CD4-positive, alpha-beta T cell treated with Interleukin-2 at 100 ng/mL for 4 hours (primary cell): ENCODE data around the gene LDB1.

Experiments used
- DNase-seq: peaks from one replicate; pipeline ENCODE4 v3.0.0-alpha.2; 2020; ENCODE audit warnings: low spot score

The LDB1 gene

DNA sequence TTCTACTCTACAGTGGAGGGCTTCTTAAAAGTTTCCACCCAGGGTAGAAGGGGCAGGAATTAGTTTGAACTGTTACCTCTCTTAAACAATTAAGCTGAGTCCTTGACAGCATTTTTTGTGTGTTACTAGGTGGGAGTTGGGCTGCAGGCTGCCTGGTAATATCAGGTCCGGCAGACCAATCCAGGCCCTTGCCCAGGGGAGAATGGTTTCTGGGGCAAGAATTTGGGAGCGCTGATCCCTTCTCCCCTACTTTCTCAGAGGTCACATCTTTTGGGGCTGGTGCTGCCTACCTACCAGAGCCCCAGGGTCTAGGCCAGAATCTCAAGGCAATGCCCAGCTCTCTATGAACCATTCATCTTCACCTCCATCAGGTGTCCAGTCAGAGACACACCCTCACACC is 14.2 kb upstream of the LDB1 start:
- DNase-seq = no peak

DNA sequence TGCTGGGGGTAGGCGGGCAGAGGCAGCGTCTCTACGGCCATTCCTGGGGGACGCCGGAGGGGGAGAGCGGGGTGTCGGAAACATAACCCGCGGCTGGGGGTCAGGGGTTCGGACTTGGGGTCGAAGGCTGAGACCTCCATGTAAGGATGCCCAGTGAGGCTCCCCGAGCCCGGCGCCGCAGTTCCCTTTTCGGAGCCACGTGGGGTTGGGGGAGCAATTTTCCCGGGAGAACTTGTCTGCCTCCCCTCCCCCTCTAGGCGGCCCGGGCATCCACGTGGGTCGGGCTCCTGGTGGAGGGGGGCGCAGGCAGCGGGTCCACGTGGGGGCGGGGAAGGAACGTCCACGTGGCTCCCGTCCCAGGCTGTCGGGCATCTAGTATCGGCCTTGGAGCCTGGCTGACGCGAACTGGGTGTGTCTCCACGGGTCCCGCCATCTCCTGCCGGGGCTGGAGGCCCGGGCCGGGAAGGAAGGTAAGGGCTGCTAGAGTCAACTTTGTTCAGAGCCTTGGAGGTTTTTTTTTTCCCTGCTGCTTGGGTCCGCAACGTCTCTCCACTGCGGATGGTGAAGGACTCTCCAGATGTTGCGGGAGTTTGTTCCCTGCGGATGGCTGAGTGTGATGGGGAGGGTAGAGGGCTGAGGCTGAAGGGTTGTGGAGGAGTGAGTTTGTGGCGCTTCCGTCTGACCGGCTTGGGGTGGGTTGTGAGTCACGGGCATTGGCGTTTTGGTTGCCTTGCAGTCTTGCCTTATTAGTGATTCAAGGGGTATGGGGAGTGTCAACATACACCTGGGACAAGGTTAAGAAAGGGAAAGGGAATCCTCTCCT is 13.4 kb upstream of the LDB1 start:
- peak; percentile 43 for DNase-seq

DNA sequence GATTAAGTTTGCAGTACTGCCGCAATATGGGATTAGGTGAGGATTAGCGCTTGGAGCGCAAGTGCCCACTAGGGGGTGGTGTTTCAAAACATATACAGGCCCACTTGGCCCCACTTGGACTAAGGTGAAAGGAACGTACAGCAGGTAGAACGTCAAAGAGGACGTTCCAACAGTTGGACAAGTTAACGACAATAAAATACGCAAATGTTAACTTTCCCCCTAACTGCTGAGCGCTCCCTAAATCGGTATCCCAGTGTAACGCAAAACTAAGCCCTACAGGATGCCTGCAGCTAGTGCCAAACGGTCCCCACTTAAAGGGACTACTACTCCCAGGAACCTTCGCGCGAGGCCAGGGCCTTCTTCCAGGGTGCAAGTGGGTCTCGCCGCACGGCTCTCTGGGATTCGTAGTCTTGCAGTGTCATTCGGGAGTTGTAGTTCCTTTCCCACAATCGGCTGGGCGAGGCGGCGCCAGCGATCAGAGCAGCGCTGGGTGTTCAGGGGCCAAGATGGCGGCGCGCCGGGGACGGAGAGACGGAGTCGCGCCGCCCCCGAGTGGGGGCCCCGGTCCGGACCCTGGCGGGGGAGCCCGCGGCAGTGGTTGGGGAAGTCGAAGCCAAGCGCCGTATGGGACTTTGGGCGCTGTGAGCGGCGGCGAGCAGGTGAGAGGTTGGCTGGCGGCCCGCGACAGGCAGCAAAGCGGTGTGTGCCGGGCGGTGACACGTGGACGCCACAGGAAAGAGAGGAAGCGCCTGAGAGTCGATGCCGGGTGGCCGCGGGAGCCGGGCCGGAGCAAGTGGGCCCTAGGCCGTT is 12.6 kb upstream of the LDB1 start, which contains the start of gene PPRC1:
Gene PPRC1 (plus strand): TSS at position 478 of the 810 bp plus-strand sequence. CDS start 29 bp downstream, at position 507.
- DNase-seq = peak; percentile 97

DNA sequence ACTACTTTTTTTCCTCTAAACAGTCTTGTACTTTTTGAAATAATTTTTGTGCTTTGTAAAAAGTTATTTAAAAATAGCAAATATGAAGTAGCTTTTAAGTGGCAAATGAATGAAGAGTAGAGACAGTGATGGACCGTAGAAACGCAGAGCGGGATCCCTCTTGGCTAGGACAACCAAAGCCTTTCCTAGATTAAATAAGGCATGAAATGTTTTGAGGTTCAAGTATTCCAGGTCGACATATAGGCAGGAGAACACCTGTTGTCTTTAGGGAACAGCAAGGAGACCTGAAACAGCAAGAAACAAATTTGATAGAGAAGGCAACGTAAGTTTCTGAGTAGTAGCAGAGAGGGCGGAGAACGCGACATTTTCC is 12.0 kb upstream of the LDB1 start:
- DNase-seq = no peak

DNA sequence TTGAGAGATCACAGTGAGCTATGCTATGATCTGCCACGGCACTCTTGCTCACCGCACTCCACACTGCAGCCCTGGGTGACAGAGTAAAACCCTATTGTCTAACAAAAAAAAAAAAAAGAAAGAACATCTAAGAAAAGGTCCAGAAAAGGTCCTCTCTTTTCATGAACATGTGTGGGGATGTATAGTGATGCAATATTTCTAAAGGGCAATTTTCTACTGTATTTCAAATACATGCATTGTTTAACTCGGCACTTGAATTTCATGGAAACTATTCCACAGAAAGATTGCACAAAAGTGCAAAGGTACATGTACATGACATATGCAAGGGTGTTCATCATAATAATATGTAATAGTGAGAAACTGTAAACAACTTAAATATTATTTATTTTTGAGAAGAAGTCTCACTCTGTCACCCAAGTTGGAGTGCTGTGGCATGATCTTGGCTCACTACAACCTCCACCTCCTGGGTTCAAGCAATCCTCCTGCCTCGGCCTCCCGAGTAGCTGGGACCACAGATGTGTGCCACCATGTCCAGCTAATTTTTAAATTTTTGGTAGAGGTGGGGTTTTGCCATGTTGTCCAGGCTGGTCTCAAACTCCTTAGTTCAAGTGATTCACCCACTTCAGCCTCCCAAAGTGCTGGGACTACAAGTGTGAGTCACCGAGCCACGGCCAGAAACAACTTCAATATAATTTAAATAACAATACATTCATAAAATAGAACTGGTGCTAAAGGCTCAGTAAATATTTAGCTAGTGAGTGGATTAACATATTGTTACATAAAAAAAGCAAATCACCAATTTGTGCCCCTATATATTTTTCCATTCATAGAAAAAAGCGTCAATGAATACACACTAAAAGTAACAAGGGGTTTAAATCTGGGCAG is 11.4 kb upstream of the LDB1 start:
- no peak for DNase-seq

DNA sequence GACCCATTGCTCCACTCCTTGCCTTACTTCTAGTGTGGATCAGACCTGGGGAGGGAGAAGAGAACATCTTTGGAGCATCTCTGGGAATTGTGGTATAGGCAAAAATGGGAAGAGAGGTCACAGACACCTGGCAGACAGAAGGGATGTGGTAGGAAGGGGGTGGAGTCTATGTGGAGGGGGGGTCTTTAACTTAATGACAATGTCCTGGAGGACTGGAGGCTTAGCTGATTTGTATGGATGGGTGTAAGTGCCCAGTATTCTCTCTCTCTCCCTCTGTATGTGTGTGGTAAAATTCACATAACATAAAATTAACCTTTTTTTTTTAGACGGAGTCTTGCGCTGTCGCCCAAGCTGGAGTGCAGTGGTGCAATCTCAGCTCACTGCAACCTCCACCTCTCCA is 3.1 kb upstream of the LDB1 start:
- DNase-seq = no peak

DNA sequence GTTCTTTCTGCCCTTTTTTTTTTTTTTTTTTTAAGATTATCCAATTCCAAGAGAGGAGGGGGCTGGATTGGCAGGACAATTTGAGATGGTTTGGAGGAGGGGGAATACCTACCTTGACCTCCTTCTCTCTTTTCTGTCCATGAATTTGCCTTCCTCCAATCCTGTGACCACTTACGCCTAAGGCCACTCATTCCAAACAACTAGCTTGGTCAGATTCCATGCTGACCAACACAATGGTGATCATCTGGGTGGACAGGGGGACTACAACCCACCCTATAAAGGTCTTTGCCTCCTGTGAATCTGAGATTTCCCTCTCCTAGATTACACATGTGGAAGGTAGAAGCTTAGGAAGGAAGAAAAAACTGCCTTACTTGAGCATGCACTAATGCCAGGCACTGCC is 2.3 kb upstream of the LDB1 start:
- DNase-seq = no peak

DNA sequence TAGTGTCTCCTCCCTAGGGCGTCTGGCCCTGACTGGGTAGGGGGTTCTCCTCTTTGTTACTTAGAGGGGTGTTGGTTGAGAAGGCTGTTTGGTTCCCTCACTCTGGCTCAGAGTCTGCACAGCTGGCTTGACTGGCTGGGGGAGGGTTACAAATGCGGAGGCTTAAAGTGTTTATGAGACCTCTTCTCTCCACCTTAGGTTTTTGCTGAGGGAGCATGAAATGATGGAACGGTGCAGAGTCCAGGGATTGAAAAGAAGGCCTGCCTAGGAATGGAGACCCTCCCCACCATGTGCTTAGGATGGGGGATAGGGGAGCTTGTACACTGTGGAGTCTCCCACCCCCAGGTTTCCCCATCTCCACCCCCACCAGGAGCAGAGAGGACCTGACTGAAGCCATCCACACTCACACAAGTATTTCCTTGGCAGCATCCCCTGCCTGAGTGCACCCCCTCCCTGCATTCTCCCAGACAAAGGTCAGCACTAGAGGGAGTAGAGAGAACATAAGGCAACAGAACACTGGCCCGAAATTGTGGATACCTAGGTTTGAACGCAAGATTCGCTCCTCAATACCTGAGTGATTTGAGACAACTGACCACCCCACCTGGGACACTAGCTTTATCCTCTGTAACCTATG is 1.7 kb upstream of the LDB1 start:
- DNase-seq = no peak

DNA sequence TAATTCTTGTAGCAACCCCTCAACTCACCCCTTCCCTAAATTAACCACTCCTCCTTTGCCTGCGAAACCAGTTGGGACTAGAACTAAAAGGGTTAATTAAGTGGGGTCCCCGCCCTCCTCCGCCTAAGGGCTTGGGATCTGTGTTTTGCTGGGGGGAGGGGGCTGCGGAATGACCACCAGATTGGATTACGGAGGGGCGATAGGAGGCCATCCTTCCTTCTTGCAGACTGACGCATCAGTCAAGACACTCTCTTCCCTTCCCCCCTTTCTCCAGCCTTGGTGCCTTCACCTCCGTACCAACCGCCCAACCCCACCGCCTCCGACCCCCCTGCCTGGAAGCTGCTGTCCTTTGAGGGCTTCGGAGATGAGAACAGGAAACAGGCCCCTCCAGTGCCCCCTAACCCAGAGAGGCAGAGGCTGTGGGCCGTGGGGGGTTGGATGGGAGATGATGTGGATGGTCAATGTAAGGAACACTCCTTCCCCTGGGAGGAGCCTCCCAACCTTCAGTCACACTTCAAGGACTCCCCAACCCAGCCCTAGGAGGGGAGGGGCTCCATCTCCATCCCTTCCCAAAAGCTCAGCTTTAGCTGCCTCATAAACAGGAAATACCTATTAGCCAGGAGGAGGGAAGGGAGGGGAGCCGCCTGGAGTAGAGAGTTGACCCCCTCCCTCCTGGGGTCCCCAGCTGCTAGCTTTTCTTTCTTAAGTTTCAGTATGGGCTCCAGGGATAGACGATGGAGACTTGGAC is 997 bp upstream of the LDB1 start:
- peak; percentile 14 for DNase-seq

DNA sequence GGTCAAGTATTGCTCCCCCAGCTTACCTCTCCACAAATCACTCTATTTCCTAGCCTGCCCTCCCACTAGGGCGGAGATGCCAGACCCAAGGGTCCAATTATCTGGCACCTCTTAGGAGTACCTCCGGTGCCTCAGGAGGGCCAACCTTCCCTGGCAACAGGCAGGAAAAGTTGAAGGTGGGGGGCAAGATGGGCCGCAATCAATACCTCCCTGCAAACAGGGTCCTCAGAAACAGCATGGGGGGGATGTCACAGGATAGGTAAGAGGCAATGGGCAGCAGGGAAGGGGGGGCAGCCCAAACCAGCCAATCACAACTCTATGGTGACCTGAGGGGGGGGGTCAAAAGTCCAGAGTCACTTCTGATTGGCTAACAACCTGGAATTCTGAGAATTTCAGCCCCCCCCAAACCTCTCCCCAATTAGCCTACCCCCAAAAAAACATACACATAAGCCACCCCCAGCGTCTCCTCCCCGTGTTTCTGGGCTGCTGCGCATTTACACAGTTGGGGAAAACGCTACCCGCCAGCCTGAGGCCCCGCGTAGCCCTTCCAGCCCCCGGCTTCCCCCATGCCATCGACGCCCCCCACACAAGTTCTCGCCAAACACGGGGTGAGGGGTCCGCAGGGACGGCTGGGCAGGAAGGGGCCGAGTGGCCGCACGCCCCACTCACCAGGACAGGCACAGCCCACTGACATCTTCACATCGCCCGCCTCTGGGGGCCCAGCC is 589 bp downstream of the LDB1 start:
- DNase-seq = peak; percentile 74

DNA sequence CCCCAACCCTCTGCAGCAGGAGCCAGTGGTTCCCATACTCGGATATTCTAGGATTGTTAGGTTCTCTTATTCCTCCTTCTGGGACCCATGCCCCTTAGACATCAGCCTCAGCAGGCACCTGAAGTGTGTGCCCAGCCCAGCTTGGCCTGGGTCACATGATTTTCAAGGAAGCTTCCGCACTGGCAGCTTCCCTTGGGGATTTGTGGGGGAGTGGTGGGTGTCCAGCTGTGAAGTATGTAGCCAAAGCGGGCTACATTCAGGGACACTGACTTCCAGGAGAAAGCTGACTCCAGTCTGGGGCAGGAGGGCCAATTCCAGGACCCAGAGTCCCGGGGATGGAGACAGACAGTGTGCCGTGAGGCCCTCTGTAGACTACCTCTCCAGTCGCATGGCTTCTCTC is 1.3 kb downstream of the LDB1 start:
- DNase-seq = no peak

DNA sequence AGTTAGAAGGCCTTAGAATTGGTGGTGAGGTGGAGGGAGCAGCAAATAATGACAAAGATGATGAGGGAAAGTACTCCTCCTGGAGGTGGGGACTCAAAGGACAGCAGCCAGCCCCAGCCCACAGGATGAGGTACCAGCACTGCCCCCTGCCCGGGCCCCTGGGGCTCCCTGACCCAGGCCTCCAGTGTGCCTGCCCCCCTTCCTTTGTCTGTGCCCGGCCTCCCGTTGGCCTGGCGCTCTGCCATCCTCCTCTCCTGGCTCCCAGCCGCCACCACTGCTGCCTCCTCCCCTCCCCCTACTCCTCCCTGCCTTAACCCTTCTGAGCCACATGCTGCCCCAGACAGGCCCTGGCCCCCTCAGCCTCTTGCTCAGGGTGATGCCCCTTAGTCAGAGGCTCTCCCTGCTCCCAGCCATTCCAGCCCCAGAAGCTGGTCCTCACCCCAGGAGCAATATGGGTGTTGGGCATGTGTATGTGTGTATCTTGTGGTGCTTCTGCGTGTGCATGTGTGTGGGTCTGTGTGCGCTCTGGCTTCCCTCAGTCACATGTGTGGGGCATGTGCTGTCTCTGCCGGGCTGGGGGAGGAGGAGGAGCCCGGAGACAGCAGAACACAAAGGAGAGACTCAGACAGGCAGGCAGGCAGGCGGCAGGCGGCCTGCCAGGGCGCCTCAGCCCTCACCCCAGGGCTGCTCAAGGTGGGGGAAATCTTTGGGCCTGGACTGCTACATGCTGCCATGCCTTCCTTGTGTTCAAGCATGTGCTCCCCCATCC is 2.6 kb downstream of the LDB1 start:
- DNase-seq = peak; percentile 57

DNA sequence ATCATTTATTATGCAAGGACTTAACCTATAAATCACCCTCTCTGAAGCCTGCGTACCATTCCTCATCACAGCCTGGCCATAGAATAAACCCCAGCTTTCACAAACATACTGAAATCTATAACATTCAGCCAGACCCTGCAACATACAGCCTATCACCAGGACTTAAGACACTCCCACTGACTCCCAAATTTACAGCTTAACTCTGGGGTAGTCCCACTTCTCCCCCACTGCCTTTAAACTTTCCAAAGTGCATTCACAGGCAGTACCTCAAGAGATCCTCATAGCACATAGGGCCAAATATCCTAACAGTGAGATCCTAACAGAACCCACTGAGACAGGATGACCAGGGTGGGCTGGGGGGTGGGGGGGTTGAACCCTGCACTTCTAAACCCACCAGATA is 3.5 kb downstream of the LDB1 start:
- DNase-seq = no peak

DNA sequence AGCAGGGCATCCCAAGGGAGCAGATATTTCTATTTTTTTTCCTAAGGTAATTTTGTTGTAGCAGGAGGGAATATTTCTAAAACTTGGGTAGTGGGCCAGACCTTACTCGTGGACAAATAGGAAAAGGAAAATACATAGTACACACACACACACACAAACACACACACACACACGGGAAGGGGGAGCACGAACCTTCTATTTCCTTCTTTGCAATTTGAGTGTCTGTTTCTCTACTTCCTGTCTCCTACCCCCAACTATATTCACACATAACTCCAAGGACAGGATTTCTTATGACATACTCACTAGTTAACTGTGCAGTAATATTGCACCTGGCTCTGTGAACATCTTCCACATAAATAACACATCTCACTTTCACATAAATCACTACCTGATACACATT is 4.4 kb downstream of the LDB1 start:
- DNase-seq = no peak

DNA sequence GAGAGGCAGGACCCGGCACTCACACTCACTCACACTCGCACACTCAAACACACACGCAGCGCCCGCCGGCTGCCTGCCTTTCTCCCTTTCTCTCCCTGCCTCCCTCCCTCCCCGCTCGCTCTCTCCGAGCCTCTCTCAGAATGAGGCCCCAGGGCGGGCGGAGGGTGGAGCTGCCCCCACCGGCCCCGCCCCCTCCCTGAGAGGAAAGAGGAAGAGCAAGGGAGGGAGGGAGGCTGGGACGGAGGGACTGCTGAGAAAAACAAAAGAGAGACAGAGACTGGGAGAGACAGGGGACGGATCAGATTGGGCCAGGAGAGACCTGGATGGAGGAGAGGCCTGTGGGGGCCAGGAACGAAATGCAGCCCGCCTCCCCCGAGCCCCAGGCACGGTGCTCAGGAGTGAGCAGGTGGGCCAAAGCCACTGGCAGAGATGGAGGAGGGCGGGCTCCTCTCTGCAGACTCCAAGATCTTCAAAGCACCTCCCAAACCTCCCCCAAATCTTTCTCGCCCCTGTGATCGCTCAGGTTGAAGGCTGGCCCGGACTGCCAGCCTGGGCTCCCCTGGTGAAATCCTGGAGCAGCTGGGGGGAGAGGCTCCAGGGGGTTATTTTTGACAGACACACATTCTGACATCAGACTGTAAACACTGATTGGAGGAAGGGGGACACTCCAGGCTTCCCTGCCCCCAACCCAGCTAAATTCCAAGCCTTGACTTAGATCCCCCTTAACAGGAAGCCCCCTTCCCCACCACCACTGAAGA is 5.1 kb downstream of the LDB1 start:
- peak; percentile 78 for DNase-seq

DNA sequence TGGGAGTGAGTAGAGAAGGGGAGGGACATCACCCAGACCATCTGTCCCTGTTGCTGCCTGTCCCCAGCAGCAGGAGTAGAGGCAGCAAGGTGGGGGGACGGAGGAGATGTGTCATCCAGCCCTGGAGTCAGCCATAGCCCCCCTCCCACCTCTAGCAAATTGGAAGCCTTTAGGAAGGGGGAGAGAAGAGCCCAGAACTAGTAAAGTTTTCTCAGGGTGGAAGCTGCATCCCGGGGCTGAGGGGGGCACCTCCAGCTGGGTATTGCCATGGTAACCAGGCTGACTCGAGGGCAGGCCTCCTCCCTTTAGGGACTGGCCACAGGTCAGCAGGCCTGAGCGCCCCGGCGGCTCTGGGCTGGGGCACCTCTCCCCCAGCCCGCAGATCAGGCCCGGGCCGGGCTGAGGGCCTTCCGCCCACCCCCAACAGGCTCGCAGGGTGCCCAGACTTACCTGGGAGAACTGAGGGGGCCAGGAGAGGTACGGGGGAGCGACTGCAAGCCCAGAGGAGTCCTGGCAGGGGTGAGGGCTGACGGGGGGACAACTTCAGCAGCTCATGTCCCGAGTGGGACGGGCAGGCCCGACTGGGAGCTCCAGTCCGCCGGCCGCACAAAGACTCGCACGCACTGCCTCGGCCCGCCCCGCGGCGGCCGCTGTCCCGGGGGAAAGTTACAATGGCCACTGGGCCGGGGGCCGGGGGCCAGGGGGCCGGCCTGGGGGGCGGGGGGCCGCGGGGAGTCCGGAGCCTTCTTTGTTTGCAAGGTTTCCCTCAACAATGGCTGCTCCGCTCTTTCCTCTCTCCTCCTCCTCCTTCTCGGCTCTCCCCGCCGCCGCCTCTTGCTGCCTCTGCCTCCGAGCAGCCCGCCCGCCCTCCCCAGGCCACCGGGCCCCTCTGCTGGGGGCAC is 6.0 kb downstream of the LDB1 start:
- DNase-seq = no peak

DNA sequence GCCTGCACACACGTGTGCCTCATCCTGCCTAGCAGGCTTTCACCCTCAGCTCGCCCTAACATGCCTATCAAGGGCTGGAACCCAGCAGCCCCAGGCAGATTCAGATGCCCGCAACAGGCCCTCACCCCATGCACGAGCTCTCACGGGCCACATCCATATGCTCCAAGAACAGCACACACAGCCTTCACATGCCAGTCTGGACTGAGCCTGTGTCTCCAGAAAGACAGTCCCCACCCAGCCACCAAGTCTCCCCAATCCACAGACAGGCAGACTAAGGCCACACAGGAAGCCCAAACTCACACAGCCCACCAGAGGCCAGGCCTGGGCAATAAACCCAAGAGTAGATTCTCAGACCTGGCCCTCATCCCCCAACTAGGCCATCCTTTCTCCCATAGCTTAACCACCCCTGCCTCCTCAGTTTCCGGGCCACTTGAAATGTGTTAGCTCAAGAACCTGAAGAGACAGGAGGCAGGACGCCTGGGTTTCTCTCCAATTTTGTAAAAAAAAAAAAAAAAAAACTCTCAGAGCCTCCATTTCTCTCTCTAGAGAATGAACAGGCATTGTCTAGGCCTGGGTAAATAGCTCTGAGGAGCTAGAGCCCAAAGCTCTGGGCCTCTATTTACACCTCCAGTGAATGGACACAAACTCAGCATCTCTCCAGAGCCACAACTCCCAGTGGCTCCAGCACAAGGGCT is 6.8 kb downstream of the LDB1 start:
- DNase-seq = no peak
